Neural progenitor cell (in vitro differentiated cells): Measurements from ENCODE around the gene NTMT1.

ENCODE experiments used
- EZH2 ChIP-seq: fragments of 200-600 bp; sonication (generic); IDR thresholded peaks from 2 replicates; pipeline ENCODE4 v1.6.1; 2017; ENCODE audit warnings: antibody characterized with exemption, mild to moderate bottlenecking, moderate library complexity
- EZH2phosphoT487 ChIP-seq: fragments of 200-600 bp; sonication (generic); IDR thresholded peaks from 2 replicates; pipeline ENCODE4 v1.6.1; 2017; ENCODE audit warnings: antibody characterized with exemption
- TF ChIP-seq, protein P1 (sequence below): fragments of 200-600 bp; sonication (generic); IDR thresholded peaks from 2 replicates; pipeline ENCODE4 v1.5.1; 2017; ENCODE audit warnings: antibody characterized with exemption, mild to moderate bottlenecking

DNA sequence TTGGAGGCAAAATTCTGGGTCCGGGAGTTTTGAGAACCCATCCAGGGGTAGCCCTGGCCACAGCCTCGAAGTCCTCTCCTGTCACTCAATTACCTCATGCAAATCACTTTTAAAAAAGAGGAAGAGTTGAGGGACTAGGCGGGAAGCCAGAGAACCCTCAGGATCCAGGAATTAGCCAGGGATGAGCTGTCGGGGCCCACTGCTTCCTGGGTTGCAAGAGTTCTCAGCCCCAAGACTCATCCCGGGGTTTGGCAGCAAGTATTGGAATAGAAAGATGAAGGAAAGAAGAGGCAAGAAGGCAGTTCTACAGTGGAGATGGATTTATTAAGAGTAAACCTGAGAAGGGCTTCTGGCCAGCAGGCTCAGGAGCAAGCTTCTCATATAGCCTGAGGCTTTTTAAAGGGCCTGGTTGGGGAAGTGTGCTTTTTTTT is 30.6 kb upstream of the NTMT1 start:
- TF ChIP-seq, protein P1, sequence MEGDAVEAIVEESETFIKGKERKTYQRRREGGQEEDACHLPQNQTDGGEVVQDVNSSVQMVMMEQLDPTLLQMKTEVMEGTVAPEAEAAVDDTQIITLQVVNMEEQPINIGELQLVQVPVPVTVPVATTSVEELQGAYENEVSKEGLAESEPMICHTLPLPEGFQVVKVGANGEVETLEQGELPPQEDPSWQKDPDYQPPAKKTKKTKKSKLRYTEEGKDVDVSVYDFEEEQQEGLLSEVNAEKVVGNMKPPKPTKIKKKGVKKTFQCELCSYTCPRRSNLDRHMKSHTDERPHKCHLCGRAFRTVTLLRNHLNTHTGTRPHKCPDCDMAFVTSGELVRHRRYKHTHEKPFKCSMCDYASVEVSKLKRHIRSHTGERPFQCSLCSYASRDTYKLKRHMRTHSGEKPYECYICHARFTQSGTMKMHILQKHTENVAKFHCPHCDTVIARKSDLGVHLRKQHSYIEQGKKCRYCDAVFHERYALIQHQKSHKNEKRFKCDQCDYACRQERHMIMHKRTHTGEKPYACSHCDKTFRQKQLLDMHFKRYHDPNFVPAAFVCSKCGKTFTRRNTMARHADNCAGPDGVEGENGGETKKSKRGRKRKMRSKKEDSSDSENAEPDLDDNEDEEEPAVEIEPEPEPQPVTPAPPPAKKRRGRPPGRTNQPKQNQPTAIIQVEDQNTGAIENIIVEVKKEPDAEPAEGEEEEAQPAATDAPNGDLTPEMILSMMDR: no peak
- no peak for TF ChIP-seq EZH2
- no peak for TF ChIP-seq EZH2phosphoT487
